SK-N-SH (cell line): ENCODE data around the gene PLAGL1. TPM values are rescaled to one million over a fixed set of nuclear protein-coding genes. Genes with fewer than 3 reads are reported as not detected.

Experiments used
- CTCF ChIA-PET: fragments of 300-600, 350-600 bp; formaldehyde crosslinking; extraction: SDS; loops from one replicate; lab custom pipeline; 2021; lab: Yijun Ruan, JAX
- POLR2A ChIA-PET: fragments of 350-600 bp; sonication (Branson Sonifier 250); formaldehyde crosslinking; extraction: SDS; loops from one replicate; lab custom pipeline; 2020; ENCODE audit warnings: antibody characterized with exemption, inconsistent platforms; lab: Yijun Ruan, JAX
- DNase-seq: peaks from one replicate; pipeline ENCODE4 v3.0.0; 2012
- H2AFZ ChIP-seq: fragments of 200-600 bp; sonication (generic); 2 replicates; pipeline ENCODE4 v1.8.1; 2016; ENCODE audit warnings: antibody characterized with exemption, mild to moderate bottlenecking, low read depth
- H3F3A ChIP-seq: fragments of 200-600 bp; sonication (generic); replicated peaks from 2 replicates; pipeline ENCODE3; 2016; ENCODE audit warnings: antibody characterized with exemption, mild to moderate bottlenecking; ENCODE audit not compliant: insufficient read depth
- H3K27ac ChIP-seq, 2 experiments: fragments of 200-500 bp in 1 of 2; fragments of 200-600 bp in 1 of 2; sonication (Bioruptor generic) in 1 of 2; sonication (generic), shearing (Covaris generic) in 1 of 2; 2 replicates each; pipeline versions ENCODE4 v1.5.1 to v1.6.1; 2014 to 2016; ENCODE audit warnings: low read depth in 2 of 2, inconsistent platforms in 1 of 2, low read length in 1 of 2, mild to moderate bottlenecking in 1 of 2, mixed read lengths in 1 of 2
- H3K27me3 ChIP-seq: fragments of 200-600 bp; sonication (generic), shearing (Covaris generic); 2 replicates; pipeline ENCODE4 v1.6.1; 2016; ENCODE audit warnings: mixed run types; ENCODE audit not compliant: insufficient read depth
- H3K36me3 ChIP-seq, 2 experiments: fragments of 200-500 bp in 1 of 2; fragments of 200-600 bp in 1 of 2; sonication (Bioruptor generic) in 1 of 2; sonication (generic) in 1 of 2; replicated peaks in 1 of 2; 2 replicates each; pipeline versions ENCODE3 to v1.5.1; 2014 to 2016; ENCODE audit warnings: low read length in 1 of 2, mild to moderate bottlenecking in 1 of 2; ENCODE audit not compliant: insufficient read depth in 2 of 2, control insufficient read depth in 1 of 2
- H3K4me1 ChIP-seq, 2 experiments: fragments of 200-500 bp in 1 of 2; fragments of 200-600 bp in 1 of 2; sonication (Bioruptor generic) in 1 of 2; sonication (generic), shearing (Covaris generic) in 1 of 2; 2 replicates each; pipeline versions ENCODE4 v1.5.1 to v1.6.1; 2014 to 2016; ENCODE audit warnings: low read depth in 1 of 2, low read length in 1 of 2, mixed run types in 1 of 2; ENCODE audit not compliant: insufficient read depth in 2 of 2, control insufficient read depth in 1 of 2
- H3K4me2 ChIP-seq: fragments of 200-600 bp; sonication (generic), shearing (Covaris generic); 2 replicates; pipeline ENCODE4 v1.6.1; 2017; ENCODE audit warnings: mixed run types
- H3K4me3 ChIP-seq, 2 experiments: fragments of 200-500 bp in 1 of 2; fragments of 200-600 bp in 1 of 2; sonication (Bioruptor generic) in 1 of 2; sonication (generic), shearing (Covaris generic) in 1 of 2; 2 replicates each; pipeline versions ENCODE4 v1.5.1 to v1.8.1; 2014 to 2016; ENCODE audit warnings: low read depth in 2 of 2, inconsistent platforms in 1 of 2, low read length in 1 of 2, mild to moderate bottlenecking in 1 of 2, mixed read lengths in 1 of 2, moderate library complexity in 1 of 2
- H3K79me2 ChIP-seq: fragments of 200-600 bp; sonication (generic); 2 replicates; pipeline ENCODE4 v1.8.1; 2017; ENCODE audit warnings: mild to moderate bottlenecking; ENCODE audit not compliant: insufficient read depth
- H3K9ac ChIP-seq: fragments of 200-600 bp; sonication (generic); 2 replicates; pipeline ENCODE4 v1.6.1; 2017; ENCODE audit warnings: mixed run types
- H3K9me2 ChIP-seq: fragments of 200-600 bp; sonication (generic); 2 replicates; pipeline ENCODE4 v1.6.1; 2017; ENCODE audit warnings: mixed run types
- H3K9me3 ChIP-seq: fragments of 200-600 bp; sonication (generic); 2 replicates; pipeline ENCODE4 v1.6.1; 2017; ENCODE audit warnings: mixed run types, mild to moderate bottlenecking, moderate library complexity
- H4K20me1 ChIP-seq: fragments of 200-600 bp; sonication (generic); 2 replicates; pipeline ENCODE4 v1.6.1; 2017; ENCODE audit warnings: mild to moderate bottlenecking, mixed run types; ENCODE audit not compliant: insufficient read depth
- CHD2 ChIP-seq: fragments of 150-350 bp; IDR thresholded peaks from 2 replicates; pipeline ENCODE4 v1.6.1; 2018; ENCODE audit warnings: low read length; ENCODE audit not compliant: partially characterized antibody
- ELF1 ChIP-seq: IDR thresholded peaks from 2 replicates; pipeline ENCODE4 v1.4.0; 2012
- EZH2phosphoT487 ChIP-seq: fragments of 200-600 bp; sonication (generic); IDR thresholded peaks from 2 replicates; pipeline ENCODE4 v1.6.1; 2017; ENCODE audit warnings: low read depth, mixed run types, mild to moderate bottlenecking, antibody characterized with exemption, moderate library complexity, borderline replicate concordance
- JUND ChIP-seq: IDR thresholded peaks from 2 replicates; pipeline ENCODE4 v1.4.0; 2012
- MEF2A ChIP-seq: IDR thresholded peaks from 2 replicates; pipeline ENCODE4 v1.4.0; 2012; ENCODE audit warnings: low read depth, borderline replicate concordance
- MXI1 ChIP-seq: IDR thresholded peaks from 2 replicates; pipeline ENCODE4 v1.6.1; 2012; ENCODE audit warnings: mild to moderate bottlenecking, low read depth, low read length, improper control_type of control experiment
- NFIC ChIP-seq: IDR thresholded peaks from 2 replicates; pipeline ENCODE4 v1.4.0; 2012; ENCODE audit warnings: borderline replicate concordance
- NRF1 ChIP-seq: IDR thresholded peaks from 2 replicates; pipeline ENCODE4 v1.6.1; 2012; ENCODE audit warnings: low read depth, mild to moderate bottlenecking, low read length
- RAD21 ChIP-seq: IDR thresholded peaks from 2 replicates; pipeline ENCODE4 v1.6.1; 2012; ENCODE audit warnings: mild to moderate bottlenecking, low read length
- RCOR1 ChIP-seq: fragments of 150-350 bp; IDR thresholded peaks from 2 replicates; pipeline ENCODE4 v1.6.1; 2017; ENCODE audit warnings: antibody characterized with exemption, low read length
- RFX5 ChIP-seq: IDR thresholded peaks from 2 replicates; pipeline ENCODE4 v1.6.1; 2012; ENCODE audit warnings: mild to moderate bottlenecking, improper control_type of control experiment, low read length
- SIN3A ChIP-seq: IDR thresholded peaks from 2 replicates; pipeline ENCODE4 v1.6.1; 2012; ENCODE audit warnings: low read depth, mild to moderate bottlenecking, low read length, moderate library complexity, borderline replicate concordance
- TEAD4 ChIP-seq: IDR thresholded peaks from 2 replicates; pipeline ENCODE4 v1.4.0; 2012; ENCODE audit warnings: mild to moderate bottlenecking, borderline replicate concordance; ENCODE audit not compliant: insufficient read depth
- YY1 ChIP-seq: IDR thresholded peaks from 2 replicates; pipeline ENCODE4 v1.4.0; 2012; ENCODE audit warnings: low read depth, mild to moderate bottlenecking
- WGBS: methylation state at CpG from one replicate; pipeline ENCODE4 v1.1.6; 2017; ENCODE audit warnings: low lambda C conversion rate; 5-methylcytosine and 5-hydroxymethylcytosine counted together
- polyA plus RNA-seq, 3 experiments: library from polyadenylated mRNA; depleted of rRNA; stranded (reverse); fragments of >200 nt; gene quantifications; 2 replicates each; pipeline ENCODE4 v1.2.3, GENCODE V29; 2012
- TF ChIP-seq, protein P1 (sequence below): fragments of 150-350 bp; IDR thresholded peaks from 2 replicates; pipeline ENCODE4 v1.6.1; 2017; ENCODE audit warnings: antibody characterized with exemption, low read length, low read depth, borderline replicate concordance
- TF ChIP-seq, protein P2 (sequence below): IDR thresholded peaks from 2 replicates; pipeline ENCODE4 v1.6.1; 2012; ENCODE audit warnings: mild to moderate bottlenecking, low read depth, low read length, moderate library complexity
- TF ChIP-seq, protein P3 (sequence below): IDR thresholded peaks from 2 replicates; pipeline ENCODE4; 2012
- TF ChIP-seq, protein P4 (sequence below): fragments of 200-600 bp; sonication (generic); IDR thresholded peaks from 2 replicates; pipeline ENCODE4 v1.6.1; 2017; ENCODE audit warnings: antibody characterized with exemption, mild to moderate bottlenecking, moderate library complexity

PLAGL1 gene
- polyA plus RNA-seq, 1 of the 3 experiments (the other 2 are of a cell fraction), result 25.8 TPM

DNA sequence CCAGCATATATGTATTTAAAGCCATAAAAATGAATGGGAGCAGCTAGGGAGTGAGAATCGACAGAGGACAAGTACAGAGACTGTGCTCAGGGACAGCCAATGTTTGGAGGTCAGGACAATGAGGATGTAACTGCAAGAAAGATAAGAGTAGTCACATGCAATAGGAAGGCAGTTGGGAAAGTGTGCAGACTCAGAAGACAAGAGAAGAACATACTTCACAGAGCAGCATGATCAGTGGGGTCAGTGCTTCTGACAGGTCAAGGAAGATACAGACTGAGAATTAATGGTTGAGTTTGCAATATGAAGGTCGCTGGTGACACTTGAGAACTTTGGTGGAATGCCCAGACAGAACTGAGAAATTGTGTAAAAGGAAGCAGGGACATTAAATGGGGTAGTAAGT is 25.1 kb downstream of the PLAGL1 start (continued):
- TF ChIP-seq MEF2A, result no peak

DNA sequence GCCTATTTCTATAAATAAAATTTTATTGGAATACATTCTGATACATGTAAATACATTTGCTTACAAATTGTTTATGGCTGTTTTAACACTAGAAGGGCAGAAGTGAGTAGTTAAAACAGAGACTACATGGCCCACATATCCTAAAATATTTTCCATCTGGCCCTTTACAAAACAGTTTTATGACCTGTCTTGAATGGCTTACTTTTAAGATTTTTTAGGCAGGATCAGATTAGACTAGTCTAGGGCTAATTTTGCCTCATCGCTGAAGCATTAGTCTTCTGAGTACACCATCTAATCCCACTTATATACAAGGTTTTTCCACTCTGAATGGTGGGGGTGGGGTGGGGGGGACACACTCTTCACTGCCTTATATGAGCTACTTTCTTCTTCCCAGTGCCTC is 27.1 kb downstream of the PLAGL1 start:
- POLR2A ChIA-PET, result no interaction called here
- H3K4me3 ChIP-seq, result no peak overlapping the region
- WGBS, result 89% methylated on average over 1 of the region's 1 CpG
- no peak for DNase-seq
- H3F3A ChIP-seq, result no peaks in the 10 kb centered on the region
- no peak overlapping the region for H3K4me2 ChIP-seq
- H3K79me2 ChIP-seq, result no peaks in the 10 kb centered on the region
- H3K9me2 ChIP-seq, result no peaks in the 10 kb centered on the region
- TF ChIP-seq, protein P1, sequence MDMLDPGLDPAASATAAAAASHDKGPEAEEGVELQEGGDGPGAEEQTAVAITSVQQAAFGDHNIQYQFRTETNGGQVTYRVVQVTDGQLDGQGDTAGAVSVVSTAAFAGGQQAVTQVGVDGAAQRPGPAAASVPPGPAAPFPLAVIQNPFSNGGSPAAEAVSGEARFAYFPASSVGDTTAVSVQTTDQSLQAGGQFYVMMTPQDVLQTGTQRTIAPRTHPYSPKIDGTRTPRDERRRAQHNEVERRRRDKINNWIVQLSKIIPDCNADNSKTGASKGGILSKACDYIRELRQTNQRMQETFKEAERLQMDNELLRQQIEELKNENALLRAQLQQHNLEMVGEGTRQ, result no peak
- TF ChIP-seq RAD21, result no peak
- TF ChIP-seq, protein P2, sequence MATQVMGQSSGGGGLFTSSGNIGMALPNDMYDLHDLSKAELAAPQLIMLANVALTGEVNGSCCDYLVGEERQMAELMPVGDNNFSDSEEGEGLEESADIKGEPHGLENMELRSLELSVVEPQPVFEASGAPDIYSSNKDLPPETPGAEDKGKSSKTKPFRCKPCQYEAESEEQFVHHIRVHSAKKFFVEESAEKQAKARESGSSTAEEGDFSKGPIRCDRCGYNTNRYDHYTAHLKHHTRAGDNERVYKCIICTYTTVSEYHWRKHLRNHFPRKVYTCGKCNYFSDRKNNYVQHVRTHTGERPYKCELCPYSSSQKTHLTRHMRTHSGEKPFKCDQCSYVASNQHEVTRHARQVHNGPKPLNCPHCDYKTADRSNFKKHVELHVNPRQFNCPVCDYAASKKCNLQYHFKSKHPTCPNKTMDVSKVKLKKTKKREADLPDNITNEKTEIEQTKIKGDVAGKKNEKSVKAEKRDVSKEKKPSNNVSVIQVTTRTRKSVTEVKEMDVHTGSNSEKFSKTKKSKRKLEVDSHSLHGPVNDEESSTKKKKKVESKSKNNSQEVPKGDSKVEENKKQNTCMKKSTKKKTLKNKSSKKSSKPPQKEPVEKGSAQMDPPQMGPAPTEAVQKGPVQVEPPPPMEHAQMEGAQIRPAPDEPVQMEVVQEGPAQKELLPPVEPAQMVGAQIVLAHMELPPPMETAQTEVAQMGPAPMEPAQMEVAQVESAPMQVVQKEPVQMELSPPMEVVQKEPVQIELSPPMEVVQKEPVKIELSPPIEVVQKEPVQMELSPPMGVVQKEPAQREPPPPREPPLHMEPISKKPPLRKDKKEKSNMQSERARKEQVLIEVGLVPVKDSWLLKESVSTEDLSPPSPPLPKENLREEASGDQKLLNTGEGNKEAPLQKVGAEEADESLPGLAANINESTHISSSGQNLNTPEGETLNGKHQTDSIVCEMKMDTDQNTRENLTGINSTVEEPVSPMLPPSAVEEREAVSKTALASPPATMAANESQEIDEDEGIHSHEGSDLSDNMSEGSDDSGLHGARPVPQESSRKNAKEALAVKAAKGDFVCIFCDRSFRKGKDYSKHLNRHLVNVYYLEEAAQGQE, result no peak
- no peak for TF ChIP-seq SIN3A
- TF ChIP-seq JUND, result no peak
- TF ChIP-seq YY1, result no peak
- no peak for TF ChIP-seq RCOR1
- no peak for TF ChIP-seq MXI1
- no peak for TF ChIP-seq CHD2
- TF ChIP-seq NRF1, result no peak
- TF ChIP-seq, protein P3, sequence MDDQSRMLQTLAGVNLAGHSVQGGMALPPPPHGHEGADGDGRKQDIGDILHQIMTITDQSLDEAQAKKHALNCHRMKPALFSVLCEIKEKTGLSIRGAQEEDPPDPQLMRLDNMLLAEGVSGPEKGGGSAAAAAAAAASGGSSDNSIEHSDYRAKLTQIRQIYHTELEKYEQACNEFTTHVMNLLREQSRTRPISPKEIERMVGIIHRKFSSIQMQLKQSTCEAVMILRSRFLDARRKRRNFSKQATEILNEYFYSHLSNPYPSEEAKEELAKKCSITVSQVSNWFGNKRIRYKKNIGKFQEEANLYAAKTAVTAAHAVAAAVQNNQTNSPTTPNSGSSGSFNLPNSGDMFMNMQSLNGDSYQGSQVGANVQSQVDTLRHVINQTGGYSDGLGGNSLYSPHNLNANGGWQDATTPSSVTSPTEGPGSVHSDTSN, result no peak
- no peak for TF ChIP-seq NFIC
- no peak for TF ChIP-seq RFX5
- TF ChIP-seq TEAD4, result no peak
- TF ChIP-seq EZH2phosphoT487, result no peak
- TF ChIP-seq, protein P4, sequence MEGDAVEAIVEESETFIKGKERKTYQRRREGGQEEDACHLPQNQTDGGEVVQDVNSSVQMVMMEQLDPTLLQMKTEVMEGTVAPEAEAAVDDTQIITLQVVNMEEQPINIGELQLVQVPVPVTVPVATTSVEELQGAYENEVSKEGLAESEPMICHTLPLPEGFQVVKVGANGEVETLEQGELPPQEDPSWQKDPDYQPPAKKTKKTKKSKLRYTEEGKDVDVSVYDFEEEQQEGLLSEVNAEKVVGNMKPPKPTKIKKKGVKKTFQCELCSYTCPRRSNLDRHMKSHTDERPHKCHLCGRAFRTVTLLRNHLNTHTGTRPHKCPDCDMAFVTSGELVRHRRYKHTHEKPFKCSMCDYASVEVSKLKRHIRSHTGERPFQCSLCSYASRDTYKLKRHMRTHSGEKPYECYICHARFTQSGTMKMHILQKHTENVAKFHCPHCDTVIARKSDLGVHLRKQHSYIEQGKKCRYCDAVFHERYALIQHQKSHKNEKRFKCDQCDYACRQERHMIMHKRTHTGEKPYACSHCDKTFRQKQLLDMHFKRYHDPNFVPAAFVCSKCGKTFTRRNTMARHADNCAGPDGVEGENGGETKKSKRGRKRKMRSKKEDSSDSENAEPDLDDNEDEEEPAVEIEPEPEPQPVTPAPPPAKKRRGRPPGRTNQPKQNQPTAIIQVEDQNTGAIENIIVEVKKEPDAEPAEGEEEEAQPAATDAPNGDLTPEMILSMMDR, result no peak
- TF ChIP-seq ELF1, result no peak
- H3K36me3 ChIP-seq, result no peaks in the 10 kb centered on the region
- no peaks in the 10 kb centered on the region for H3K4me1 ChIP-seq
- no peaks in the 10 kb centered on the region for H3K9me3 ChIP-seq
- no peaks in the 10 kb centered on the region for H4K20me1 ChIP-seq
- CTCF ChIA-PET, result no interaction called here
- no peak overlapping the region for H3K27ac ChIP-seq
- H2AFZ ChIP-seq, result no peak overlapping the region
- H3K9ac ChIP-seq, result no peak overlapping the region
- no peaks in the 10 kb centered on the region for H3K27me3 ChIP-seq
